IMR-90 (cell line): Measurements from ENCODE around the gene FFAR2. TPM values are rescaled to one million over a fixed set of nuclear protein-coding genes. Genes with fewer than 3 reads are reported as not detected.

Experiments
- ATAC-seq: fragments of 200-7000 bp; cut with Tn5 transposase; 2 replicates; pipeline ENCODE4 v1.9.1; 2020; ENCODE audit warnings: low read depth, mild to moderate bottlenecking, moderate library complexity
- BruUV-seq: library from RNA; stranded (reverse); fragments of 400-500 nt; replicated peaks from 2 replicates; lab custom pipeline; 2021; lab: Mats Ljungman, UMichigan
- CTCF ChIA-PET: fragments of 300-600 bp; formaldehyde crosslinking; extraction: SDS; loops from one replicate; lab custom pipeline; 2021; ENCODE audit warnings: antibody characterized with exemption; lab: Yijun Ruan, JAX
- POLR2A ChIA-PET: fragments of 300-600 bp; sonication (Branson Sonifier 250); formaldehyde crosslinking; loops from one replicate; lab custom pipeline; 2022; ENCODE audit warnings: antibody characterized with exemption; ENCODE audit not compliant: unreplicated experiment; lab: Charles Lee
- DNase-seq: peaks from one replicate; pipeline ENCODE4 v3.0.0; 2013
- H2AFZ ChIP-seq: replicated peaks from 2 replicates; pipeline ENCODE3; 2013; ENCODE audit warnings: low read length, mild to moderate bottlenecking; ENCODE audit not compliant: poor library complexity
- H2AK5ac ChIP-seq: 2 replicates; pipeline ENCODE4 v1.6.1; 2013; ENCODE audit warnings: low read depth, low read length, inconsistent platforms
- H2AK9ac ChIP-seq: replicated peaks from 2 replicates; pipeline ENCODE3; 2013; ENCODE audit warnings: mild to moderate bottlenecking, low read depth, low read length, moderate library complexity; ENCODE audit not compliant: poor library complexity
- H2BK120ac ChIP-seq: 2 replicates; pipeline ENCODE4 v1.6.1; 2013; ENCODE audit warnings: low read depth, low read length, inconsistent platforms
- H2BK15ac ChIP-seq: 3 replicates; pipeline ENCODE4 v1.6.1; 2013; ENCODE audit warnings: low read depth, low read length, inconsistent platforms
- H2BK20ac ChIP-seq: 2 replicates; pipeline ENCODE4 v1.6.1; 2013; ENCODE audit warnings: low read depth, mild to moderate bottlenecking, inconsistent platforms, low read length, moderate library complexity
- H2BK5ac ChIP-seq: 2 replicates; pipeline ENCODE4 v1.6.1; 2013; ENCODE audit warnings: mild to moderate bottlenecking, low read depth, low read length, inconsistent platforms; ENCODE audit not compliant: poor library complexity, severe bottlenecking
- H3K14ac ChIP-seq: replicated peaks from 2 replicates; pipeline ENCODE4 v1.6.1; 2013; ENCODE audit warnings: low read depth, low read length, inconsistent platforms
- H3K18ac ChIP-seq: 2 replicates; pipeline ENCODE4 v1.6.1; 2013; ENCODE audit warnings: low read depth, low read length, control low read depth
- H3K23ac ChIP-seq: 2 replicates; pipeline ENCODE4 v1.6.1; 2013; ENCODE audit warnings: low read depth, low read length, inconsistent platforms
- H3K27ac ChIP-seq: 2 replicates; pipeline ENCODE4 v1.5.1; 2013; ENCODE audit warnings: mild to moderate bottlenecking, control low read depth, low read length; ENCODE audit not compliant: insufficient read depth
- H3K27me3 ChIP-seq: 2 replicates; pipeline ENCODE4 v1.6.1; 2013; ENCODE audit warnings: low read length; ENCODE audit not compliant: control insufficient read depth, insufficient read depth
- H3K36me3 ChIP-seq: 2 replicates; pipeline ENCODE4 v1.6.1; 2013; ENCODE audit warnings: low read length, mixed read lengths; ENCODE audit not compliant: control insufficient read depth, insufficient read depth
- H3K4ac ChIP-seq: 2 replicates; pipeline ENCODE4 v1.6.1; 2013; ENCODE audit warnings: low read depth, low read length, inconsistent platforms
- H3K4me1 ChIP-seq: 2 replicates; pipeline ENCODE4 v1.6.1; 2013; ENCODE audit warnings: low read length, mixed read lengths; ENCODE audit not compliant: control insufficient read depth, insufficient read depth
- H3K4me2 ChIP-seq: 2 replicates; pipeline ENCODE4 v1.6.1; 2013; ENCODE audit warnings: low read depth, mild to moderate bottlenecking, control low read depth, low read length, moderate library complexity
- H3K4me3 ChIP-seq: 2 replicates; pipeline ENCODE4 v1.5.1; 2013; ENCODE audit warnings: low read depth, mild to moderate bottlenecking, control low read depth, low read length, moderate library complexity; ENCODE audit not compliant: insufficient read depth
- H3K56ac ChIP-seq: 2 replicates; pipeline ENCODE4 v1.6.1; 2013; ENCODE audit warnings: low read length, inconsistent platforms; ENCODE audit not compliant: insufficient read depth; ENCODE audit errors: extremely low read depth
- H3K79me1 ChIP-seq, 2 experiments: 2 replicates each; pipeline ENCODE4 v1.6.1; 2013; ENCODE audit warnings: low read length in 2 of 2, inconsistent platforms in 1 of 2, low read depth in 1 of 2
- H3K9ac ChIP-seq: 2 replicates; pipeline ENCODE4 v1.6.1; 2013; ENCODE audit warnings: low read depth, low read length, control low read depth
- H3K9me1 ChIP-seq: 2 replicates; pipeline ENCODE4 v1.6.1; 2013; ENCODE audit warnings: low read length, inconsistent platforms; ENCODE audit not compliant: insufficient read depth
- H3K9me3 ChIP-seq: 2 replicates; pipeline ENCODE4 v1.6.1; 2013; ENCODE audit warnings: low read length; ENCODE audit not compliant: control insufficient read depth, insufficient read depth
- H4K20me1 ChIP-seq: 2 replicates; pipeline ENCODE4 v1.6.1; 2013; ENCODE audit warnings: low read length, inconsistent platforms; ENCODE audit not compliant: insufficient read depth
- H4K5ac ChIP-seq: 2 replicates; pipeline ENCODE4 v1.6.1; 2013; ENCODE audit warnings: mild to moderate bottlenecking, low read depth, low read length, control low read depth
- H4K8ac ChIP-seq, 2 experiments: 2 replicates each; pipeline ENCODE4 v1.6.1; 2013; ENCODE audit warnings: low read depth in 2 of 2, low read length in 2 of 2, control low read depth in 1 of 2, inconsistent platforms in 1 of 2
- H4K91ac ChIP-seq: 2 replicates; pipeline ENCODE4 v1.6.1; 2013; ENCODE audit warnings: low read depth, low read length, inconsistent platforms; ENCODE audit not compliant: insufficient read depth
- ELK1 ChIP-seq: fragments of 150-350 bp; IDR thresholded peaks from 2 replicates; pipeline ENCODE4 v1.6.1; 2016; ENCODE audit warnings: low read depth, mild to moderate bottlenecking, low read length, moderate library complexity, borderline replicate concordance
- FOS ChIP-seq: fragments of 150-350 bp; IDR thresholded peaks from 2 replicates; pipeline ENCODE4 v1.6.1; 2016; ENCODE audit warnings: low read depth, low read length
- WGBS, 2 experiments: methylation state at CpG; one replicate each; pipeline versions ENCODE4 v1.1.5 to v1.1.7; 2013; ENCODE audit warnings: missing lambda C conversion rate in 2 of 2; ENCODE audit not compliant: insufficient read length in 1 of 2; ENCODE audit errors: extremely low coverage in 2 of 2; 5-methylcytosine and 5-hydroxymethylcytosine counted together
- dilution Hi-C: fragments of 300-500 bp; cut with HindIII; formaldehyde crosslinking; loops from one replicate; pipeline ENCODE4 v1.14.3; 2018; ENCODE audit warnings: low sequenced_read_pairs; ENCODE audit not compliant: unreplicated experiment
- in situ Hi-C: fragments of 300-500 bp; cut with MboI; formaldehyde crosslinking; loops from 3 replicates; pipeline ENCODE4 v1.14.3; 2019; ENCODE audit warnings: low sequenced_read_pairs, inconsistent platforms, mixed read lengths
- intact Hi-C: fragments of 100-400 bp; cut with micrococcal nuclease; formaldehyde crosslinking; loops from 2 replicates; pipeline ENCODE4 v1.10.0; 2022
- polyA plus RNA-seq, 3 experiments: library from polyadenylated mRNA; depleted of rRNA; stranded (reverse); fragments of >200 nt; gene quantifications; 2 replicates each; pipeline ENCODE4 v1.2.3, GENCODE V29; 2012; ENCODE audit warnings: low replicate concordance in 1 of 3
- total RNA-seq: library from RNA; depleted of rRNA; stranded (reverse); fragments of >200 nt; gene quantifications from 2 replicates; pipeline ENCODE4 v1.2.3, GENCODE V29; 2012

Gene FFAR2
- total and polyA plus RNA-seq, 2 of the 4 experiments (the other 2 are of a cell fraction) = not detected

- Histone ChIP-seq H4K20me1 (no peaks in the 10 kb centered on the region), H3K14ac (no peak overlapping the region), H3K79me1 (no peaks in the 10 kb centered on the region), H3K56ac (no peak overlapping the region), H3K27ac (no peak overlapping the region), H3K4ac (no peak overlapping the region), H3K9ac (no peak overlapping the region), H4K91ac (no peak overlapping the region), H3K27me3 (peaks cover 4% of the 10 kb centered on the region; the same call in 1 of the 2 replicates), H3K36me3 (no peaks in the 10 kb centered on the region), H4K5ac (no peak overlapping the region), H2AK9ac (no peak overlapping the region), H2BK5ac (no peak overlapping the region), H3K18ac (no peak overlapping the region), H3K4me2 (no peak overlapping the region), H2BK15ac (no peak overlapping the region), H2AK5ac (no peak overlapping the region), H3K9me1 (no peaks in the 10 kb centered on the region), H2AFZ (no peak overlapping the region), H3K4me1 (no peaks in the 10 kb centered on the region), H3K9me3 (no peaks in the 10 kb centered on the region), H2BK20ac (no peak overlapping the region), H3K23ac (no peak overlapping the region), H3K4me3 (no peak overlapping the region), H4K8ac (no peak overlapping the region), H2BK120ac (no peak overlapping the region)
- no TSS peak for BruUV-seq
- TF ChIP-seq FOS (no peak), ELK1 (no peak)
- DNase-seq (no peak), ATAC-seq (no peak)
- intact Hi-C loops (no loop called here), in situ Hi-C loops (no loop called here), dilution Hi-C loops (no loop called here)
- ChIA-PET POLR2A (no interaction called here), CTCF (interaction anchor here (0.8 kb wide), 1 partner anchor 97 kb away, joined by 6 read pairs; no protein-coding TSS in a partner anchor)
- WGBS, 2 experiments = 0% methylated on average over 2 of the region's 10 CpGs; no CpG with 5 or more reads in 1 of the 2 experiments
These were observed 10.8 kb downstream of the FFAR2 start for GRCh38 chr19:35458731-35459391.
